Lower lobe of right lung (tissue), 2 donors: ENCODE results near the gene SPATA6. TPM values are rescaled to one million over a fixed set of nuclear protein-coding genes. Genes with fewer than 3 reads are reported as not detected.
"Not testable (repeated sequence)": the region's sequence is repeated elsewhere in the genome, so short reads cannot be mapped to it uniquely, and the experiment has no call there.

Source experiments
- ATAC-seq, 2 donors: fragments of 200-7000 bp; cut with Tn5 transposase; one replicate each; pipeline ENCODE4 v1.9.1; 2020 to 2022; ENCODE audit warnings: mild to moderate bottlenecking in 2 of 2, moderate library complexity in 2 of 2
- DNase-seq: peaks from one replicate; pipeline ENCODE4 v3.0.0-alpha.2; 2020
- H3K27ac ChIP-seq: fragments of 200-600 bp; one replicate; pipeline ENCODE4 v1.8.0; 2022
- H3K27me3 ChIP-seq: fragments of 200-600 bp; one replicate; pipeline ENCODE4 v1.8.0; 2022; ENCODE audit warnings: low read depth
- H3K36me3 ChIP-seq: fragments of 200-600 bp; one replicate; pipeline ENCODE4 v1.8.0; 2022; ENCODE audit warnings: mild to moderate bottlenecking
- H3K4me1 ChIP-seq: fragments of 200-600 bp; one replicate; pipeline ENCODE4 v1.8.0; 2022
- H3K4me3 ChIP-seq: fragments of 200-600 bp; one replicate; pipeline ENCODE4 v1.8.0; 2022; ENCODE audit warnings: mild to moderate bottlenecking
- H3K9me3 ChIP-seq: fragments of 200-600 bp; one replicate; pipeline ENCODE4 v1.8.0; 2022
- intact Hi-C: fragments of 100-400 bp; cut with DNase I; formaldehyde crosslinking; loops from one replicate; pipeline ENCODE4 v1.11.0; 2022
- total RNA-seq: library from RNA; stranded (reverse); fragmentation: NEBNext Ultra II Directional; extraction: Animal tissue kit (Norgen Biotek cat#: 25700); gene quantifications from one replicate; pipeline ENCODE4 v1.2.1, GENCODE V29; 2021
- TF ChIP-seq, protein P1 (sequence below): fragments of 200-600 bp; IDR thresholded peaks from one replicate; pipeline ENCODE4 v1.8.0; 2022; ENCODE audit warnings: antibody characterized with exemption, mild to moderate bottlenecking
- donor health status: DM: no; HTN: yes; CAD: no; lungs with severe emphysema.

SPATA6 gene
- total RNA-seq, 1 donor from 2014 or later, result 32.4 TPM

DNA sequence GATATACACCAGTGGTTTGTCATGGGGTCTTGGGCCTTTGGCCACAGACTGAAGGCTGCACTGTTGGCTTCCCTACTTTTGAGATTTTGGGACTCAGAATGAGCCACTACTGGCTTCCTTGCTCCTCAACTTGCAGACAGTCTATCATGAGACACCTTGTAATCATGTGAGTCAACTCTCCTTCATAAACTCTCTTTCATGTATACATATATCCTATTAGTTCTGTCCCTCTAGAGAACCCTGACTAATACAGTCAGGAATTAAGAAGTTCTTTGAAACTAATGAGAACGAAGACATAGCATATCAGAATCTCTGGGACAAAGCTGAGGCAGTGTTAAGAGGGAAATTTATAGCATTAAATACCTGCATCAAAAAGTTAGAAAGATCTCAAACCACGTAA lies 138.7 kb downstream of the SPATA6 start:
- no peak overlapping the region for H3K27ac ChIP-seq

DNA sequence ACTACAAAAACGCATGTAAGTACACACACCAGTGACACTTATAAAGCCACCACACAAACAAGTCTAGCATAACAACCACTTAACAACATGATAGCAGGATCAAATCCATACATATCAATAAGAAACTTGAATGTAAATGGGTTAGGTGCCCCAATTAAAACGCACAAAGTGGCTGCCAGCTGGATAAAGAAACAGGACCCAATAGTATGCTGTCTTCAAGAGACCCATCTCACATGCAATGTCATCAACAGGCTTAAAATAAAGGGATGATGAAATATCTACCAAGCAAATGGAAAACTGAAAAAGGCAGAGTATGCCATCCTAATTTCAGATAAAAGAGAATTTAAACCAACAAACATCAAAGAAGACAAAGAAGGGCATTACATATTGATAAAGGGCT lies 139.9 kb downstream of the SPATA6 start:
- H3K36me3 ChIP-seq, result no peaks in the 10 kb centered on the region
- H3K4me1 ChIP-seq, result no peaks in the 10 kb centered on the region
- TF ChIP-seq, protein P1, sequence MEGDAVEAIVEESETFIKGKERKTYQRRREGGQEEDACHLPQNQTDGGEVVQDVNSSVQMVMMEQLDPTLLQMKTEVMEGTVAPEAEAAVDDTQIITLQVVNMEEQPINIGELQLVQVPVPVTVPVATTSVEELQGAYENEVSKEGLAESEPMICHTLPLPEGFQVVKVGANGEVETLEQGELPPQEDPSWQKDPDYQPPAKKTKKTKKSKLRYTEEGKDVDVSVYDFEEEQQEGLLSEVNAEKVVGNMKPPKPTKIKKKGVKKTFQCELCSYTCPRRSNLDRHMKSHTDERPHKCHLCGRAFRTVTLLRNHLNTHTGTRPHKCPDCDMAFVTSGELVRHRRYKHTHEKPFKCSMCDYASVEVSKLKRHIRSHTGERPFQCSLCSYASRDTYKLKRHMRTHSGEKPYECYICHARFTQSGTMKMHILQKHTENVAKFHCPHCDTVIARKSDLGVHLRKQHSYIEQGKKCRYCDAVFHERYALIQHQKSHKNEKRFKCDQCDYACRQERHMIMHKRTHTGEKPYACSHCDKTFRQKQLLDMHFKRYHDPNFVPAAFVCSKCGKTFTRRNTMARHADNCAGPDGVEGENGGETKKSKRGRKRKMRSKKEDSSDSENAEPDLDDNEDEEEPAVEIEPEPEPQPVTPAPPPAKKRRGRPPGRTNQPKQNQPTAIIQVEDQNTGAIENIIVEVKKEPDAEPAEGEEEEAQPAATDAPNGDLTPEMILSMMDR, result no peak
- no peak overlapping the region for H3K4me3 ChIP-seq
- H3K27ac ChIP-seq, result no peak overlapping the region
- ATAC-seq, result no peak
- intact Hi-C loops, result no loop called here
- H3K9me3 ChIP-seq, result peaks cover 22% of the 10 kb centered on the region
- no peaks in the 10 kb centered on the region for H3K27me3 ChIP-seq
- no peak for DNase-seq

More for the DNA sequence above, 138.7 kb downstream of the SPATA6 start:
- no peaks in the 10 kb centered on the region for H3K36me3 ChIP-seq
- H3K27me3 ChIP-seq, result no peaks in the 10 kb centered on the region
- DNase-seq (no peak), ATAC-seq (no peak)
- TF ChIP-seq, protein P1, result no peak
- H3K4me1 ChIP-seq, result no peaks in the 10 kb centered on the region
- no peak overlapping the region for H3K4me3 ChIP-seq
- H3K9me3 ChIP-seq, result peaks cover 20% of the 10 kb centered on the region
- intact Hi-C loops, result no loop called here

DNA sequence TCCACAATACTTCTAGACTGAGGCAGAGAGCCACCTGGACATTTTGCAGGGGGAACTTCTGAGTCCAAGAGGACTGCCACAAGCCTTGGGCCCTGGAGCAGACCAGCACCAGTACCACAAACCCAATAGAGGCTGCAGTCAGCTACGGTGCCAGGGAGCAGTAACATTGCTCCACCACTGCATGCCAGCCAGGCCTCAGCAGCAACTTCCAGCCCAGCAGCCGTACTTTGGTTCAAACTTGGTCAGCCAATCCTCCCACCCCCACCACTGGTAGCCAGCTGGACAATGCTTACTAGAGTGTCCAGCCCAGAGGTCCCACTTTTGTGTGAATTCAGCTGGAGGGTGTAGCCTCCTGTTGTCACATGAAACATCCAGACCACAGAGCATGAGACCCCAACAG lies 142.1 kb downstream of the SPATA6 start:
- no peaks in the 10 kb centered on the region for H3K27me3 ChIP-seq
- H3K9me3 ChIP-seq, result peaks cover 37% of the 10 kb centered on the region
- ATAC-seq, result no peak
- no peaks in the 10 kb centered on the region for H3K36me3 ChIP-seq
- intact Hi-C loops, result no loop called here
- no peak overlapping the region for H3K4me3 ChIP-seq
- no peak overlapping the region for H3K27ac ChIP-seq
- TF ChIP-seq, protein P1, result no peak
- H3K4me1 ChIP-seq, result no peaks in the 10 kb centered on the region
- no peak for DNase-seq

- TF ChIP-seq, protein P1, result no peak
- DNase-seq, result no peak
- no peak for ATAC-seq
- no peak overlapping the region for H3K27ac ChIP-seq
- H3K27me3 ChIP-seq, result no peaks in the 10 kb centered on the region
- H3K9me3 ChIP-seq, result peaks cover 35% of the 10 kb centered on the region
- intact Hi-C loops, result no loop called here
- H3K4me1 ChIP-seq, result no peaks in the 10 kb centered on the region
- no peaks in the 10 kb centered on the region for H3K36me3 ChIP-seq
- no peak overlapping the region for H3K4me3 ChIP-seq
Measured at GRCh38 chr1:48329486-48329885, 142.5 kb downstream of the SPATA6 start.

DNA sequence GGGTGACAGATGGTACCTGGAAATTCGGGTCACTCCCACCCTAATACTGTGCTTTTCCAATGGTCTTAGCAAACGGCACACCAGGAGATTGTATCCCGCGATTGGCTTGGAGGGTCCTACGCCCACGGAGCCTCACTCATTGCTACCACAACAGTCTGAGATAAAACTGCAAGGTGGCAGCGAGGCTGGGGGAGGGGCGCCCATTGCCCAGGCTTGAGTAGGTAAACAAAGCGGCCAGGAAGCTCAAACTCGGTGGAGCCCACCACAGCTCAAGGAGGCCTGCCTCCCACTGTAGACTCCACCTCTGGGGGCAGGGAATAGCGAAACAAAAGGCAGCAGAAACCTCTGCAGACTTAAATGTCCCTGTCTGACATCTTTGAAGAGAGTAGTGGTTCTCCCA lies 160.2 kb downstream of the SPATA6 start:
- intact Hi-C loops, H3K4me3 ChIP-seq, H3K9me3 ChIP-seq, ATAC-seq, H3K36me3 ChIP-seq, H3K27ac ChIP-seq, H3K27me3 ChIP-seq, DNase-seq, H3K4me1 ChIP-seq: not testable (repeated sequence)

DNA sequence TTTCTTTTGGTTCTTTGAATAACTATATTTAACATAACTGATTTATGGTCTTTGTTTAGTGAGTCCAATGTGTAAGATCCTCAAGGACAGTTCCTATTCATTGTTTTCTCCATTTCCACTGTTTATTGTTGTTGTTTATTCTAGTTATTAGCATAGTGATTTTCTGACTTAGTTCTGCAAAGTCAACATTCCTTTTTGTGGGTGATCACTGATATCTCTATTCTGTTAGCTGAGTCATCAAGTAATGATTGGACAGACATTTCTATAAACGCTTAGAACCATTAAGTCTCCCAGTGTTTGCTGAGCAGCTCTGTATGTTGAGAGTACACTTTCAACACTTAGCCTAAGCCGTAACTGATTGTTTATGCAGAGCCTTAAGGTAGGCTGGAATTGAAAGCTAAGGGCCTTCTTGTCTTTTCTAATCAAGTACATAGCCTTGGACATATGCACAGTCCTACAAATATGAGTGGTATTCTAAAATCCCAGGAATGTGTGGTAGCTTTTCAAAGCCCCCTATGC lies 162.4 kb downstream of the SPATA6 start:
- intact Hi-C loops, result no loop called here
- Histone ChIP-seq H3K27ac (no peak overlapping the region), H3K4me1 (no peaks in the 10 kb centered on the region), H3K27me3 (no peaks in the 10 kb centered on the region), H3K9me3 (peaks cover 9% of the 10 kb centered on the region), H3K4me3 (no peak overlapping the region), H3K36me3 (no peaks in the 10 kb centered on the region)
- TF ChIP-seq, protein P1, result no peak
- ATAC-seq, result no peak
- DNase-seq, result no peak
